HG02763 (cell line): ENCODE measurements around the gene TRNP1.

Source experiments
- ATAC-seq: cut with Tn5 transposase; IDR thresholded peaks from one replicate; pipeline ENCODE4 v1.9.1; 2021; ENCODE audit warnings: mild to moderate bottlenecking, moderate library complexity; ENCODE audit not compliant: unreplicated experiment

Gene TRNP1

DNA sequence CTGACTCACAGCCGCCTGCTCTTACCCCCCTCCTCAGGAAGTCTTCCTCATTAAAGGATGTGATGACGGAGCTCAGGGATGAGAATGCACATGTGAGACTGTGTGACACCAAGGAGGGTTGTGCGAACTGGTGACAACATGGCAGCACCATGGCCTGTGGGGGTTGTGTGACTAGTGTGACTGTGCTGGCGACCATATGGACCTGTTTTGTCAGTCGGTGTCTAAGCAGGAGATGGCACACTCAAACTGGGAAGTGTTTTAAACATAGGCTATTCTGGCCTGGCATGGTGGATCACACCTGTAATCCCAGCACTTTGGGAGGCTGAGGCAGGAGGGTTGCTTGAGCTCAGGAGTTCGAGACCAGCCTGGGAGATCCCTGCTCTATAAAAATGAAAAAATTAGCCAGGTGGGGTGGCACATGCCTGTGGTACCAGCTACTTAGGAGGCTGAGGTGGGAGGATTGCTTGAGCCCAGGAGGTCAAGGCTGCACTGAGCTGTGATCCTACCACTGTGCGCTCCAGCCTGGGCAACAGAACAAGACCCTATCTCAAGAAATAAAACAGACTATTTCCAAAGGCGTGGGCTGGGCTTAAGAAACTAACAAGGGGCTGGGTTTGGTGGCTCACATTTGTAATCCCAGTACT lies 7.4 kb downstream of the TRNP1 start:
- ATAC-seq = no peak

- no peak for ATAC-seq
These were observed 8.3 kb downstream of the TRNP1 start for GRCh38 chr1:27001570-27002360.

DNA sequence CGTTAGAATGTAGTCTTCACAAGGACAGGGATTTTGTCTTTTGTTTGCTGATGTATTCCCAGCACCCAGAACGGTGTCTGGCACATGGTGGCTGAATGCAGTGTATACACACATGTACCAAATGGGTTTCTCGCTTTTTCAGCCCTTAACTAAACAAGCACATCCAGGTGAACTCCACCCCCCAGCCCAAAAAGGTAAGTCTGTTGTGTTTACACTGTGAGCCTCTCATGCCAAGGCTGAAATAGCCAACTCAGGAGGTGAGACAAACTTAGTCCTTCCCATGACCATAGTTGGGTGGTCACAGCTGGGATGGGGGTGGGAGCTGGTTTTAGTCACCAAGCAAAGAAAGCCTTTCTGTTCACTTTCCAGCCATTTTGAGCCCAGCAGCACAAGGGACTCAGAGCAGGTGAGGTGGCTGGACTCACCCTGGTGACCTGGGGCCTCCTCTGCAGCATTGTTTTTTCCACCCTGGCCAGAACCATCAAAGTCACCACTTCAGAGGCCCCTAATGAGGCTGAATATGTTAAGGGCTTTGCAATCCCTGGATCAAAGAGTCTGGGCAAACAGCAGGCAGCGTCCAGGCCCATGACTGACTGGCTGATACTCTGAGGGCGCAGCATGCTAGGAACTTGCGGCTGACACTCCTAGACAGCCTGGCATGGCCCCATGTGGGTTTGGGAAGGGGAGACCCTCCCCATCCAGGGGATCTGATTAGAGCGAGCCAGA lies 10.4 kb downstream of the TRNP1 start:
- ATAC-seq = no peak

DNA sequence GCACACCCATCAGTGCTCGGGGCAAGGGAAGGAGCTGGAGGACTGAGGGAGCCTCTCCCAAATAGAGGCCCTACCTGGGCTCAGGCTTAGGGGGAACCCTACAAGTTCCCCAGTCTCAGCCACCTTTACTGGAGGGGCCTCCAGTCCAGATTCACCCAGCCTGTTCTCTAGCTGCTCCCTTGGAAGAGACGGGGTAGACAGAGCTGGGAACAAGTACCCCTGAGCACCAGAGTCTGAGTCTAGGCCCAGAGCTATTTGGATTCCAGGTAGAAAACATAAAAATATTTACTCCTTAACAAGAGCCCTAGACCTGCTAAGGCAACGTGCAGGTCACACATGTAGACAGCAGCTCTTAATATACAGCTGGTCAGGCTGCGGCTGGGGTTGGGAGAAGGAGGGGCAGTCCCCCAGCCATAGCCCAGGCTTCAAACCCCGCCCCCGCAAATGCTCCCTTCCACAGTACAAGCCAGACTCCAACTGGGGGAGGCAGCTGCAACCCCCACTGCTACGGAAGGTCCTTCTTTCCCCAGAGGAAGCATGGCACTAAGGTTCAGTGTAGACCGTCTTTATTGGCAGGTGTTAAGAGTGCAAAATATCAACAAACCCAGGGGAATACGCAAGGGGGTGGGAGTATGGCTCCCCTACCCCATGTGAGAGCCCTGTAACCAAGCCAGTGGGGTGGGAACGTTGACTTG lies 11.1 kb downstream of the TRNP1 start:
- no peak for ATAC-seq

- no peak for ATAC-seq
These were observed 11.7 kb downstream of the TRNP1 start for GRCh38 chr1:27005166-27005530.

GRCh38 chr1:27005648-27006496 lies 12.4 kb downstream of the TRNP1 start:
- ATAC-seq = no peak

DNA sequence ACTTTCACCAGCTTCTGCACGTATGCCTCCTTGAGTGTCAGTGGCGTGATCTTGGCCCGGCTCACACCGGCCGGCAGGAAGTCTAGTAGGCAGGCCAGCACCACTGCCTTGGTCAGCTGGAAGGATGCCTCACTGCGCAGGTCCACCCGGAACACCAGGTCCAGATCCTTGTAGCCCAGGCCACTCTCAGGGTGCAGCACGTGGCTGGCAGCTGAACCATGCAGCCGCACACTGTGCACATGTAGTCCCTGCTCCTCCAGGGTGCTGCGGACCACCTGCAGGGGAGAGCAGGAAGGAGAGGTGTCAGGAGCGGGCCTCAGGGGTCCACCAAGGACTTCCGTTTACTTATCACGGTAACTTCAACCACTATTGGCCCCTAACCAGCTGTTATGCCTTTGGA lies 13.2 kb downstream of the TRNP1 start:
- no peak for ATAC-seq

DNA sequence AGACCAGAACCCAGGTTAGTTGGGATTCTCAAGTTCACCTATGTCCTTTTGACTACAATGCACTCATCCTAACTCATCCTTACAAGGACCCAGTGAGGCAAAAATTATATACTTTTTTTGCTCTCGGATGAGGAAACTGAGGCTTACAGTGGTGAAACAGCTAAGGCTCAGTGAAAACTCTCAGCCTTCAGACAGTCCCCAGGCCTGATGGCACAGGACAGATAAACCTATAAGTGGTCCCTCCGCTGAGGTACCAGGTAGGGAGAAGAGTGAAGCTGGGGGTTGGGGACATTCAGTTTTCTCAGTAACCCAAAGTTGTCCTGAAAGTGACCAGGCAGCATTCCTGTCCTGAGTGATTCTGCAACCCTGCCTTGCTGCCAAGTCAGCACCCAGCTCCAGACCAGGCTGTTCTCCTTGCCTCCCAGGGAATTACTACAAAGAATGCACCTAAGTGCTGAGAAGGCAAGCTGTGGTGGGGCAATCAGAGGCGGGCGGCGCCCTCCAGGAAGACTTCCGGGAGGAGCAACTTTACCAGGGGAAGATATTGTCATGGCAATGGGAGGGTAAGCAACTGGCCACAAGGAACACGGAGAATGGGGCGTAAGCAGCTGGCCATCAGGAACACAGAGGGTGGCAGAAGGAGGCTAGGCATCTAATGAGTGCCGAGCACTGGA lies 14.6 kb downstream of the TRNP1 start:
- no peak for ATAC-seq

GRCh38 chr1:27009601-27010197 lies 16.2 kb downstream of the TRNP1 start:
- no peak for ATAC-seq

DNA sequence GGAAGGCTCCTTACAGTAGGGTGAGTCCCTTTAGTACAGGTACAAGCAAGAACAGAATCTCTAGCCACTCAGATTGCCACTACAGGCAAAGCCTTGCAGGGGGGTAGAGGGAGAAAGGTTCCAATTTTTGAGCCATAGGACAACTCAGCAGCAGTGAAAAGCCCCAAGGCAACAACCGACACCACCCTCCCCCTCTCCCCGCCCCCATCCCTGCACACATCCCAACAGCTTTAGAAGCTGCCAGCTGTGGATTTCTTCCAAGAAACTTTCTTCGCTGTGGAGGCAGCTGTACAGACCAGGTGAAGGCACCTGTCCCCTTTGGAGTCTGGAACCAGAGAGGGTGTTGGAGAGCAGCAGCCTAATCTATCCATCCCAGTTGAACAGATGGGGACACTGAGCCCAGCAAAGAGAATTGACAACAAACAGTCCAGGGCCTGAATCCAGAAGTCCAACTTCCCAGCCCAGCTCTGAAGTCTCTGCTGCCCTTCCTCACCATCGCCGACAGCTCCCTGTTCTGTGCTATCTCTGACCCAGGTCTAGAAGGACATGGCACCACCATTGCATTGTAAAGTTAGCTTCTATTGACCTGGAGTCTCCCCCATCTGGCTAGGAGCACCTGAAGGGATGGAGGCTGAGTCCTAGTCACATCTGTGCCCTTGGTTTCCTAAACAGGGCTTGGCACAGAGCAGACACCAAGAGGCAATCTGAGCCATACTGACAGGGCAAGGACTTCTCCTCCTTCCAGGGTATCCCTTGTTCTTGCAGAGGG lies 16.9 kb downstream of the TRNP1 start:
- ATAC-seq = no peak

DNA sequence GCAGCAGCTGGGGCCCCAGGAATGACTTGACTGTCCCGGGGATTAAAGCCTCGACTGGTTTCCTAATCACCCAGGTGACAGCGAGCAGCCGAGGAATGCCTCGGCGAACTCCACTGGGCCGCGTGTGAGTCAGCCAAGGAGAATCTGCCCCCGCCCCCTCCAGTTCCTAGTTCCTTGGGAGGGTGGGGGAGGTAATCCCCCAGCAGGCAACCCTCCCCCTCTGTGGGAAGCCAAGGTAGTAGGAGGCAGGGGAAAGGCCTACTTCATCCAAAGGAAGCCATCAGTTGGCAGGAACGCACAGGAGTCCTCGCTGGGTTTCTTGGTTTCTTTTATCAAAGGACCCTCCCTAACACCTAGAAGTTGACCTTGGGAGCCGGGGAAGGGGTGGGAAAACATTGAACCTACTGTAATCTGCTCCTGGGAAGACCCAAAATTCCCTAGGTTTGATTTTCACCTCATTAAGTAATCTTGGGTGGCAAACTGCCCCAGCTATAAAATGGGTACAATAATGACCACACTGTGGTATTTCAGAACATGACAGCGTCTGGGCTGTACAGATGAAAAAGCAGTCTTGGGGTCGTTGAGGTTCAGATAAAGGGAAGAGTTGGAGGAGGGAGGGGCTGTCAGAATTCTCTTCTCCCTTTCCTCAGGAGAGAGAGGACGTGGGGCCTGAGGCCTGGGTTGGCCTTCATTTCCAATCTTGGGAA lies 17.7 kb downstream of the TRNP1 start:
- ATAC-seq = no peak

DNA sequence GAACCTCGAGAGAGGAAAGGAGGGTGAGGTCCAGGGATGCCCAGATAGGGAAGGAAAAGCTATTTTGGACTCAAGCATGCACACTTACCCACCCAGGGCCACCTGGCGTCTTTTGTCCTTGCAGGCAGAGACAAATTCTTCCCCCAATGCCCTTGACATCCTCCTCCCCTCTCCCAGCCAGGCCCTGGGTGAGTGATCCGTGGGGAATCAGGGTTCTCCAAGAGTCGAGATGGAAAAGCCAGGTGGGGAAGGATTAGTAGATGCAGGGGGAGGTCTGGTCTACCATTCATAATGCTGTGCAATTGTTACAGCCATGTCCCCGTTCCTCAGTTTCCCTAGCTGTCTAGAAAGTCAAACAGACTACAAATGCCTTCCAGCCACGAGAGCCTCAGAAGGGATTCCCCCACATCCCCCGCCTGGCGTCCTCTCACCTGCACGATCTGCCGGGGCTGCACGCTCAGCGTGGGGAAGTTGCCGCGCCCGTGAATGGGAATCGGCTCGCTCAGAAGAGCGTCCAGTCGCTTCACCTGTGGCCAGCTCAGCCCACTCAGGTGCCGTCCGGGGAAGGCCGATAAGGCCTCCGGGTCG lies 18.6 kb downstream of the TRNP1 start:
- ATAC-seq = no peak

GRCh38 chr1:27015260-27015659 lies 21.8 kb downstream of the TRNP1 start:
- ATAC-seq = no peak

GRCh38 chr1:27016376-27016775 lies 22.9 kb downstream of the TRNP1 start:
- no peak for ATAC-seq

DNA sequence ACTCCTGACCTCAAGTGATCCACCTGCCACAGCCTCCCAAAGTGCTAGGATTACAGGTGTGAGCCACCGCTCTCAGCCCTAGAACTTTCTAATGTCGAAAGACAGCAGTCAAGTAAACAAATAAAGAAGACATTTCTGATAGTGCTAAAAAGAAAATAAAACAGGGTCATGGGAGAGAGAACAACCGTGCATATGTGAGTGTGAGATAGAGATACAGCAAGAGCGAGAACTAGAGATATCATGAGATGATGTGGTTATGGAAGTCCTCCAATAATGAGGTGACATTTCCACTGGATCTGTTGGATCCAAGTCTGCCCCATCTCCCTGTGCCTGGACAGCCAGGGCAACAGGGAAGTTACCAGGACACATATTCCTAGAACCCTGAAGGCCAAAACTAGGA lies 23.7 kb downstream of the TRNP1 start:
- ATAC-seq = no peak

- no peak for ATAC-seq
These were observed 24.8 kb downstream of the TRNP1 start for GRCh38 chr1:27018316-27018715.

GRCh38 chr1:27021354-27022031 lies 28.0 kb downstream of the TRNP1 start:
- ATAC-seq = no peak
